GM19240 (cell line): Measurements from ENCODE around the gene SPEG.

Source experiments
- DNase-seq: peaks from one replicate; pipeline ENCODE4 v3.0.0; 2011; ENCODE audit warnings: low spot score; ENCODE audit not compliant: insufficient read length

The SPEG gene

GRCh38 chr2:219494952-219495530 is 60.4 kb downstream of the SPEG start:
- DNase-seq = no peak

- DNase-seq = peak; percentile 84
Observed at GRCh38 chr2:219495531-219496122, 61.0 kb downstream of the SPEG start.

GRCh38 chr2:219496247-219496824 is 61.7 kb downstream of the SPEG start:
- DNase-seq = no peak

- DNase-seq = no peak
Observed at GRCh38 chr2:219496825-219497494, 62.3 kb downstream of the SPEG start.

- no peak for DNase-seq
Observed at GRCh38 chr2:219497495-219498279, 63.0 kb downstream of the SPEG start.

- peak; percentile 100 for DNase-seq
Observed at GRCh38 chr2:219498280-219499057, 63.8 kb downstream of the SPEG start, which contains the start of gene GMPPA. Gene GMPPA, plus strand, starts transcription at chr2:219498891. Its CDS starts 1,085 bp downstream, at chr2:219499976.

- no peak for DNase-seq
Observed at GRCh38 chr2:219499058-219499307, 64.3 kb downstream of the SPEG start.

- no peak for DNase-seq
Observed at GRCh38 chr2:219499555-219499954, 64.9 kb downstream of the SPEG start.

GRCh38 chr2:219500135-219500534 is 65.5 kb downstream of the SPEG start:
- no peak for DNase-seq

- no peak for DNase-seq
Observed at GRCh38 chr2:219501849-219502248, 67.2 kb downstream of the SPEG start.

- DNase-seq = no peak
Observed at GRCh38 chr2:219502618-219503017, 68.0 kb downstream of the SPEG start.

- no peak for DNase-seq
Observed at GRCh38 chr2:219505585-219505984, 70.9 kb downstream of the SPEG start.

GRCh38 chr2:219506153-219506801 is 71.6 kb downstream of the SPEG start:
- no peak for DNase-seq

GRCh38 chr2:219506802-219507526 is 72.3 kb downstream of the SPEG start:
- DNase-seq = no peak

GRCh38 chr2:219507581-219508443 is 73.2 kb downstream of the SPEG start:
- no peak for DNase-seq

- no peak for DNase-seq
Observed at GRCh38 chr2:219508444-219508734, 73.7 kb downstream of the SPEG start.

GRCh38 chr2:219508971-219509779 is 74.5 kb downstream of the SPEG start:
- DNase-seq = no peak

- DNase-seq = peak; percentile 65
Observed at GRCh38 chr2:219509780-219510511, 75.3 kb downstream of the SPEG start.
